Spleen (tissue), 7 donors: ENCODE results near the gene FOXI1.

Source experiments
- POLR2A ChIP-seq, 3 donors: fragments of 450-650 bp; IDR thresholded peaks; one replicate each; pipeline ENCODE4 v1.5.1; 2017; ENCODE audit warnings: antibody characterized with exemption in 3 of 3, mild to moderate bottlenecking in 1 of 3
- TF ChIP-seq, protein P1 (sequence below), 11 experiments: fragments of 200-600 bp in 7 of 11; fragments of 450-650 bp in 4 of 11; sonication (generic) in 4 of 11; IDR thresholded peaks in 8 of 11; conservative IDR thresholded peaks in 3 of 11; 1 replicate in 7 of 11; 2 replicates in 4 of 11; pipeline versions ENCODE4 v1.4.0 to v1.8.0; 2016 to 2021; ENCODE audit warnings: antibody characterized with exemption in 11 of 11, inconsistent platforms in 4 of 11, mild to moderate bottlenecking in 1 of 11
- donor health status: DM: no; HTN: no; CAD: no; lungs with moderate emphysema.
- donor health status: DM: no; HTN: no; CAD: no.
- donor health status: DM: no; HTN: no; CAD: no.

DNA sequence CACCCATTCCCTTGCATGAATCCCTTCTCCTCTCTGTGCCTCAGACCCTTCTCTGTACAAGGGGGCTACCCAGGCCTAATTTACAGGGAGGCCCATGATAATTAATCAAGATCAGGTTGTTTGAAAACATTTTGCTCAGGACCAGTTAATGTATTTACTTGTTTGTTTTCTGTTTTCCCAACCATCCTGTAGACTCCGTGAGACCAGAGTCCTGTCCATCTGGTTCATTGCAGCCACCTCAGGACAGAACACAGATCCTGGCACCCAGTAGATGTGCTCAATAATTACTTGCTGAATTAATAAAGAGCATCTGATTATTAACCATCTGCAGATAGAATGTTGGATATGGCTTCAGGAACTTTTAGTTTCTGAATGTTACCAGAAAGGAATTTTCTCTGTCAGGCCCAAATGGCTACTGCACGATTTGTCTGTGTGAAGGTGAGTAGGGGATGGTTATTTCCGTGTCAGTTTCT lies 27.3 kb downstream of the FOXI1 start:
- TF ChIP-seq, protein P1, sequence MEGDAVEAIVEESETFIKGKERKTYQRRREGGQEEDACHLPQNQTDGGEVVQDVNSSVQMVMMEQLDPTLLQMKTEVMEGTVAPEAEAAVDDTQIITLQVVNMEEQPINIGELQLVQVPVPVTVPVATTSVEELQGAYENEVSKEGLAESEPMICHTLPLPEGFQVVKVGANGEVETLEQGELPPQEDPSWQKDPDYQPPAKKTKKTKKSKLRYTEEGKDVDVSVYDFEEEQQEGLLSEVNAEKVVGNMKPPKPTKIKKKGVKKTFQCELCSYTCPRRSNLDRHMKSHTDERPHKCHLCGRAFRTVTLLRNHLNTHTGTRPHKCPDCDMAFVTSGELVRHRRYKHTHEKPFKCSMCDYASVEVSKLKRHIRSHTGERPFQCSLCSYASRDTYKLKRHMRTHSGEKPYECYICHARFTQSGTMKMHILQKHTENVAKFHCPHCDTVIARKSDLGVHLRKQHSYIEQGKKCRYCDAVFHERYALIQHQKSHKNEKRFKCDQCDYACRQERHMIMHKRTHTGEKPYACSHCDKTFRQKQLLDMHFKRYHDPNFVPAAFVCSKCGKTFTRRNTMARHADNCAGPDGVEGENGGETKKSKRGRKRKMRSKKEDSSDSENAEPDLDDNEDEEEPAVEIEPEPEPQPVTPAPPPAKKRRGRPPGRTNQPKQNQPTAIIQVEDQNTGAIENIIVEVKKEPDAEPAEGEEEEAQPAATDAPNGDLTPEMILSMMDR (IDR thresholded peaks at IDR 0.05 in 8 of 11, conservative IDR thresholded peaks at IDR 0.05 in 3 of 11), result no peak
- TF ChIP-seq POLR2A (IDR thresholded peaks at IDR 0.05), result no peak
